Measurements from ENCODE around the gene CHRNA9.
"Not testable (repeated sequence)": the region's sequence is repeated elsewhere in the genome, so short reads cannot be mapped to it uniquely, and the experiment has no call there.

The CHRNA9 gene

DNA sequence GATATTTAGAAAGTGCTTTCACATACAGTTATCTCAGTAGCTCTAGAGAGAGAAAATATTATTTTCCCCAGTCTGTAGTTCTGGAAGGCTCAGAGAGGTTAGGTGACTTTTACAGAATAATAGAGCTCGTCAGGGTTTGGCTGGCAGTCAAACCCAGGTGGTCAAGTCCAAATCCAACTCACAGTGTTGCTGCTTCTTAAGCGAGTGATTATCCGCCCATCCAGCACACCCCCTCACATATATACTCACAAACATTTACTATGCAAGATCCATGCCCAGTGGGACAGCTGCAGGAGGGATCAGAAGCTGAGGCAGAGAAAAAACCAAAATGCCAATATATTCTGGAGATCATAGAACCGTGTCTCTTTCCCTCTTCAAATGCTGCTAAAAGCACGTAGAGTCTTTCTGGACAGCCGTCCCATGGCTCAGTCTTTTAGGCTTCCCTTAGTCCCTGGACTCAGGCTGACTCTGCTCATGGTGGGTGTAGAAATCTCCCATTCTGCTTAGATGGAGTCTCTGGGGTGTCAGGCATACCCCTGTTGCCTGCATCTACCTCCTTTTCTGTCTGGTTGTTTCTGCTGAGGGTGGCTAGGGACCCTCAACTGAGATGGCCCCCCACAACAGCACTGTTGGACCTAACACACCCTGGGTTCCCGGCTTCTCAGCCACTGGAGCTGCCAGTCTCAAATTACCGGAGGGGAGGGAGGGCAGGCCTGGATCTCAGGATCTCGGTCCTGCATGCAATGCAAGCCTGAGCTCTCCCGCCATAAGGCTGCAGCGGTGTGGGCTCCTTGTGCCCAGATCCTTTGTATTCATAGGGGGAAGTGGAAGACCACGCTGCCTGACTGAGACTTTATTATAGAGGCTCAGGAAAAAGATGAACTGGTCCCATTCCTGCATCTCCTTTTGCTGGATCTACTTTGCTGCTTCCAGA lies at the start of gene CHRNA9:
Gene CHRNA9, plus strand, starts transcription at position 743 of the 934 bp plus-strand sequence. Its CDS starts 135 bp downstream, at position 878.
- DNase-seq (ENCODE audit: low spot score), result no peak

DNA sequence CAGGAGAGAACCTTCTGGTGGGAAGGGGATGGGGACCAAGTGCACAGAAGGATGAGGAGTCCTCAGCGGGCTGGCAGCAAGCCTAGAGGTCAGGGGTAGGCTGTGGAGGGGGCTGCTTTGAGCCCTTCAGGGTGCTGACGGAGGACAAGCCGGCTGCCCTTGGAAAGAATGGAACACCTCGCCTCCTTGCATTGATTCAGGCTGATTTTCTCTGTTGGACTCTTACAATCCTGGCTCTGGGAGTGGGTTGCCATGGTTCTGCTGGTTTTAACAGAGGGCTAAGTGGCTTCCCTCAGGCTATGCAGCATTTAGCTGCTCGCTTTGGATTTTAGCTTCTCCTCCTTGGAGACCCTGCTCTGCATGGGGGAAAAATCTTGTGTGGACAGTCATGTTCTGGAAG lies 49.4 kb upstream of the CHRNA9 start:
- DNase-seq (ENCODE audit: low spot score), result no peak

GRCh38 chr4:40288566-40288965 lies 46.6 kb upstream of the CHRNA9 start:
- no peak for DNase-seq (ENCODE audit: low spot score)

GRCh38 chr4:40289366-40290188 lies 45.6 kb upstream of the CHRNA9 start:
- DNase-seq (ENCODE audit: low spot score), result no peak

- DNase-seq (ENCODE audit: low spot score), result not testable (repeated sequence)
Measured at GRCh38 chr4:40290611-40291186, 44.4 kb upstream of the CHRNA9 start.

DNA sequence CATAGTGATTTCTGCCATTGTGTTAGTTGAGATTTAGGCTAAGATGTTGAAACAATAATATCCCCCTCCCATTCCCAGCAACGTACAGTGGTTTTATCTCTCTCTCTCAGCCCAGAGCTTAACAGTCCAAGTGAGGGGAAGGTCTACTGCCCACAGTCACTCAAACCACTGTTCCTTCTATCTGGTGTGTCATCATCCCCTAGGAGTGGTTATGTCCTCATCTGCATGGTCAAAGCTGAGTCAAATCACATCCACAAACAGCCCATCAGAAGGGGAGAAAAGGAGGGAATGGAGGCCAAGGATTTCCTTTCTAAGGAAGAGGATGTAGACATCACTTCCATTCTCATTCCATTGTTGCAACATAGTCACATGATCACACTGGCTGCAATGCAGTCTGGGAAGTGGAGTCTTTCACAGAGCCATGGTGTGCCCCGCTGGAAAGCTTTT lies 42.8 kb upstream of the CHRNA9 start:
- no peak for DNase-seq (ENCODE audit: low spot score)

DNA sequence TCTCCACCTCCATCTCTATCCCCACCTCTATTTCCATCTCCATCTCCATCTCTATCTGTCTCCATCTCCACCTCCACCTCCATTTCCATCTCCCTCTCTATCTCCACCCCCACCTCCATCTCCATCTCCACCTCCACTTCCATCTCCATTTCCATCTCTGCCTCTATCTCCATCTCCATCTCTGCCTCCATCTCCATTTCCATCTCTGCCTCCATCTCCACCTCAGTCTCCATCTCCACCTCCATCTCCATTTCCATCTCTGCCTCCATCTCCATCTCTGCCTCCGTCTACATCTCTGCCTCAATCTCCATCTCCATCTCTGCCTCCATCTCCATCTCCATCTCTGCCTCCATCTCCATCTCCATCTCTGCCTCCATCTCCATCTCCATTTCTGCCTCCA lies 40.8 kb upstream of the CHRNA9 start:
- no peak for DNase-seq (ENCODE audit: low spot score)

- not testable (repeated sequence) for DNase-seq (ENCODE audit: low spot score)
Measured at GRCh38 chr4:40295030-40295429, 40.1 kb upstream of the CHRNA9 start.

- DNase-seq (ENCODE audit: low spot score), result no peak
Measured at GRCh38 chr4:40295572-40295971, 39.6 kb upstream of the CHRNA9 start.

DNA sequence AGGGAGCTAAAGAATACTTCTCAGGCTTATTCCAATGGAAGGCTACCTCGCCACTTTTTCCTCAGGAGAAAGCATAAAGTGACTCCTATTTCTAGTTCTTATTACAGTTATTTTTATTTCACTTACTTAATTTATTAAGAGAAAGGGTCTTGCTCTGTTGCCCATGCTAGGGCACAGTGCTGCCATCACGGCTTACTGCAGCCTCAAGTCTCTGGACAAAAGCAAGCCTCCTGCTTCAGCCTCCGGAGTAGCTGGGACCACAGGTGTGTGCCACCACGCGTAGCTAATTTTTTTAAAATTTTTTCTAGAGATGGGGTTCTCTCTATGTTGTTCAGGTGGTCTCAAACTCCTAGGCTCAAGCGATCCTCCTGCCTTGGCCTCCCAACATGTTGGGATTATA lies 36.0 kb upstream of the CHRNA9 start:
- no peak for DNase-seq (ENCODE audit: low spot score)

DNA sequence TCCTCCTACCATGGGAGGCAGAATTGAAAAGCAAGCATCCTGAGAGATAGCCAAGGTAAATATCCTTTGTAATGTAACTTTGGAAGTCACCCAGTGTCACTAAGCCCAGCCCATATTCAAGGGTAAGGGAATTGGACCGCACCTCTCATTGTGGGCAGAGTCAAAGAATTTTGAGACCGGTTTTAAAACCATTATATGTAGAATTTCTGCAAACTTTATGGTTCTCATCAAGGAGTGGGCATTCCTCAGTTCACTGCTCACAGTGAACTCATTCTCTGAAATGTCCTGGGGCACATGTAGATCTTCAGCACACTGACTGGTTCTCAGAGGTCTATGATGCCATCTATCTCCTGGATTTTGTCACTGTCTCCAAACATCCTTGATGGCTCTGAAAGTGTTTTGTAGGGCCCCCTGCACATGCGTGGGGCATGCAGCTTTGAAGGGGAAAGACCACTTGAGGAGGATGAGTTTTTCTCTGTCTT lies 35.3 kb upstream of the CHRNA9 start:
- no peak for DNase-seq (ENCODE audit: low spot score)

DNA sequence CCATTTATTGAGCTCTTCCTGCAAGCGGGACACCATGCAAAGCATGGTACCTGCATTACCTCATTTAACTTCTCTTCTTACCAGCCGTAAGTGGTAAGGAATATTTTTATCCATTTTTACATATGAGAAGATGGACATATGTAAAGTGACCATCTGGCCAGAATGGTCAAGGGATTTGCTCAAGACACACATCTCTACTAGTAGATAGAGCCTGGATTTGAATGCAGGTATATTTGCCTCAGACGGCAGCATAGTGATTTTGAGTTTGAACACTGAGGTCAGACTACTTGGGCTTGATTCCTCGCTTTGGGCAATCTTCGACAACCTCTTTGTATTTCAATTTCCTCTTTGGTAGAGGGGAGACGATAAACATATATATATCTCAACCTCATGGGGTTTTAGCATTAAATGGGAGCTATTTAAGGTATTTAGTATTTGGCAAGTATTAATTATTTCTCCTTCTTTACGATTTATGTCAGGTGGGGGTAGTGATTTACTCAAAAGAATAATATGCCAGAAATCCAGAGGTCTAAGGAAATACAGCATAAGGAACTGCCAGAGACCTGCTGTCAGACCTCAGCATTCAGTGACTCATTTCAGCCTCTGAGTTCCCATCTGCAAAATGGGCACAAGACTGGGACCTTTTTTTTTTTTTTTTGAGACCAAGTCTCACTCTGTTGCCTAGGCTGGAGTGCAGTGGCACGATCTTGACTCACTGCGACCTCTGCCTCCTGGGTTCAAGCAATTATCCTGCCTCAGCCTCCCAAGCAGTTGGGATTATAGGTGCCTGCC lies 34.6 kb upstream of the CHRNA9 start:
- DNase-seq (ENCODE audit: low spot score), result no peak

- no peak for DNase-seq (ENCODE audit: low spot score)
Measured at GRCh38 chr4:40301603-40302002, 33.5 kb upstream of the CHRNA9 start.

- DNase-seq (ENCODE audit: low spot score), result no peak
Measured at GRCh38 chr4:40303751-40304150, 31.4 kb upstream of the CHRNA9 start.

DNA sequence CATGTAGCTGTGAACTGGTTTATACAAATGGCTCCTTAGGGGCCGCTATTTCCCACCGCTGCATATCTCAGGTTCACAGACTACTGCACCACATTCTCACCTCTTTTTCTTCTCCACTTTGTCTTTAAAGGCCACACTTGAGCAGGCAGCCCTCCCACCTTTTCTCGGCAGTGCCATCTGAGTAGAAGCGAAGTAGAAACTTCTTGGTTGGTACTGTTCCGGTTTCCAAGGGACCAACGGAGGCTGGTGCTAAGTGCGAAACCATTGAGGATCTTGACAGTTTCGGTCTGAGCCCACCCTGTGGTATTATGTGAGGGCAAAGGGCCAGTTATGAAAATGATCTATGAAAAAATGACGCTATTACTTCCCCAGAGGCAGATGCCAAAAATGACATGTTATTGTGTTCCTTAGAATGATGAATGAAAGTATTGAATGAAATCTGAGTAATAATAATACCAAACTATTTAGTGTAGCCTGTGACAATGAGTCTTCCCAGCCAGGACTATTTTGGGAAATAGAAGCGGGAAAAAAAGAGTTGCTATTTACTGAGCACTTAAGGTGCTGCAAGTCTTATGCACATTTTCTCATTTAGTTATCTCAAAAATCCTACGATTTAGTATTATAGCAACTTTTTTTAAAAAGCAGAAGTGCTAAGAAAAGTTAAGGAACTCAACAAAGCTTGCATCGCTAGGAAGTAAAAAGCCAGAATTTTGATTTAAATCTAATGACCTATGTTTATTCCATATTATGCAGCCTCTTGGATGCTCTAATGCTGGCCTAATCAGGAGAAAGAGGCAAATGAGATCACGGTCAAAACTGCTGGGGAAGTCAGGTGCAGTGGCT lies 29.6 kb upstream of the CHRNA9 start:
- DNase-seq (ENCODE audit: low spot score), result no peak

DNA sequence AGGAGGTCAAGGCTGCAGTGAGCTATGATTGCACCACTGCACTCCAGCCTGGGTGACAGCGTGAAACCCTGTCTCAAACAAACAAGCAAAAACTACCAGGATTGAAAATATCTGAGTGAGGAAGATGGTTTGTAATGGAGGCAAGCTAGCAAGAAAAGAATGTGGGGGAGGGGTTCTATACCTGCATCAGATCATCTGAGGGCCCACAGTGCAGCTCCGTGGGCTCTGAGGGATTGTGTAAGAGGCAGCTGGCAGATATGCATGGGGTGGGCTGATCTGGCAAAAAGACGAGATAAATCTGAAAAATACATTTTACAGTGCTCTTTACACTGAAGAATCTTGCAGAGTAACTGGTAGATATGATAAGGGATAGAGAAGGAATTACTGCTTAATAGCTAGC lies 28.9 kb upstream of the CHRNA9 start:
- DNase-seq (ENCODE audit: low spot score), result no peak

DNA sequence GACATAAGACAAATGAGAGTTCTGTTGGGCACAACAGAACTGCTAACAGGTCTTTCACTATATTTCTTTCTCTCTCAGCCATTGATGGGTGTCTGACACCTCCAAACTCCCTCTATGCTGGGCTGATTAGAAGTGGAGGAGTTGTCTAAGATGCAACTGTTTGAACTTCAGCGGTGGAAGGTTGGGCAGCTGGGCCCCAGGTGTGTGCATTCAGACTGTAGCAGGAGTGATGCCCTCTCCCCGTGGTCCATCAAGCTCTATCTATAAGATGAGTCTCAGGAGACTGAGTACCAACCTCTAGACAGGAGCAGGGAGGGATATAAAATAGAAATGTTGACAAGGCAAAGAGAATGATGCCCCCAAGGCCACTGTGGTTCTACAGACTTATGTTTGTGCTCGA lies 28.2 kb upstream of the CHRNA9 start:
- DNase-seq (ENCODE audit: low spot score), result no peak

DNA sequence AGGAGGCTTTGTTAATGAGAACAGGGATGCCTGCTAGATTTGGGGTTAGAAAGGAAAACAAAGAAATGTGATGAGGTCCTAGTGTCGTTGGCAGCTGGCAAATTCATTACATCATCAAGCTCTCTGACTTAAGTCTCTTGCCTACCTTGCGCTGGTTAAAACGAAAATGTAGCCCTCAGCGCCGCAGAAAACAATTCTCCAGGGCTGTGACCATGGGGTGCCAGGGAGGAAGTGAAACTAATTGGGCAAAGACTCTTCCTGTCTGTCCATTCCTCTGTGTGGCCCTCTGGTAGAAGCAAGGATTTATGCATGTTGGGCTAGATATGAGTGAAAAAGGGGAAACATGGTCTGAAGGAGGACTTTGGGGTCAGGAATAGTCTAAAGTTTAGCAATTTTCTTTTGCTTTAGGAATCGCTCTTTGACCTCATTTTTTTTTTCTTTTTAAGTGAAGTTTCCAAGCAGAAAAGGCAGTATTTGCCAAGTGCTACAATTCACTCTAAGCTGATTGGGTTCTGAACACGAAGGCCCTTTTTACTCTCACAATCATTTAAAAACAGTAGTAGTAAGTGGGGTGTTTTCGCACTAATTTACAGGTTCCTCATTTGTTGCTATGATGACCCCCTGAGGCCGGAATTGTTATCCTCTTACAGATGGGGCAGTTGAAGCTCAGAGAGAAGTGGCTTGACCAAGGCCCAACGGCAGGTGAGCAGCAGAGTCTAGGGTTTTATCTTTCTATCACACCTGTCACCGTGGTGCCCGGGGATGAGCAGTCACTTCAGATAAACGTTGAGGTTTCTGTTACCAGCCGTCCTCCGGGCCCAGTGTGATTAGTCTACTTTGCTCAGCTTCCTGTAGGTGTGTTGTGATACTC lies 27.3 kb upstream of the CHRNA9 start:
- no peak for DNase-seq (ENCODE audit: low spot score)

GRCh38 chr4:40308528-40309122 lies 26.5 kb upstream of the CHRNA9 start:
- DNase-seq (ENCODE audit: low spot score), result no peak
